Left cardiac atrium (tissue), 4 donors: ENCODE measurements around the gene TRPC4AP. TPM values are rescaled to one million over a fixed set of nuclear protein-coding genes. Genes with fewer than 3 reads are reported as not detected.

Experiments used
- ATAC-seq, 2 donors: fragments of 200-7000 bp; cut with Tn5 transposase; one replicate each; pipeline ENCODE4 v1.9.1; 2020; ENCODE audit warnings: mild to moderate bottlenecking in 2 of 2, moderate library complexity in 2 of 2
- DNase-seq: peaks from one replicate; pipeline ENCODE4 v3.0.0-alpha.2; 2020
- intact Hi-C, 2 donors: fragments of 100-400 bp; cut with DNase I; formaldehyde crosslinking; loops; one replicate each; pipeline versions ENCODE4 v1.14.1 to v1.15.1; 2022 to 2023
- total RNA-seq, 2 donors: library from RNA; stranded (reverse); fragmentation: NEBNext Ultra II Directional; extraction: Animal tissue kit (Norgen Biotek cat#: 25700); gene quantifications; one replicate each; pipeline ENCODE4 v1.2.1, GENCODE V29; 2021
- donor health status: DM: no; HTN: yes; CAD: no.
- donor health status: DM: no; HTN: yes; CAD: no; lungs with severe emphysema.
- donor health status: DM: yes; HTN: yes; CAD: no.
- donor health status: Dilated cardiomyopathy.

TRPC4AP gene
- total RNA-seq, 2 donors from 2014 or later, result 32.6 to 47.1 TPM

GRCh38 chr20:34983089-34983820 is 109.4 kb downstream of the TRPC4AP start:
- no peak for ATAC-seq
- intact Hi-C loops, result no loop called here
- peak; percentile 20 for DNase-seq

DNA sequence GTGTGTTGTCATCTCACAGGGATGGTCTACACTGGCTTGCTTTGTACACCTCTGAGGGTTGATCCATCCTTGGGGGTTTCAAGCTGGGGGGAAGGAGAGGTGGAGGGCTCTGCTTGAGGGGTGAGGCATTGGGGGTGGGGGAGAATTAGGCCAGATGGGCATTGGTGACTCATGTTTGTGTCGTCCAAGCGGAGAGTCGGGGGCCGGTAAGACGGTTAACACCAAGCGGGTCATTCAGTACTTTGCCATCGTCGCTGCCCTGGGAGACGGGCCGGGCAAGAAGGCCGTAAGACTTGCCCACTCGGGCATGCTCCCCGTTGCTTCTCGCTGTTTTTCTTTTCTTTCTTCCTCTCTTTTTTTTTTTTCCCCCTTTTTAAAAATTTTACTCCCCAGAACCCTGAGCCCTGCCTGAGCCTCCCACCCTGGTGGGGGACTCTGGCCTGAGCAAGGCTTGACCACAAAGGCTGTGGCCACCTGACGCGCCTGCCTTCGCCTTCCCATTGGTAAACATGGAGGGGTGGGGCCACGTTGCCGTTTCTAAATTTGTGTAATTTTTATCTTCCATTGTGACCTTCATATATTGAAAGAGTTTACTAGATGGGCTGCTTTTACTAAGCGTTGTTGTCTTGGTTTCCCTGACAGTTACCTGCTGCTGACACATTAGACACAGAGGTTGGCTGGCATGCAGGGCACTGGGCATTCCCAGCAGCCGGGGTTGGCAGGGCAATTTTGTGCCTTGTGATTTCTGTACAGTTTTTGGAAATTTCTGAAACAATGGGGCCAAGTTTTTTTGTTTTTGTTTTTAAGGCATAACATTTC is 110.1 kb downstream of the TRPC4AP start:
- intact Hi-C loops, result no loop called here
- ATAC-seq (no peak), DNase-seq (peak; percentile 21)

DNA sequence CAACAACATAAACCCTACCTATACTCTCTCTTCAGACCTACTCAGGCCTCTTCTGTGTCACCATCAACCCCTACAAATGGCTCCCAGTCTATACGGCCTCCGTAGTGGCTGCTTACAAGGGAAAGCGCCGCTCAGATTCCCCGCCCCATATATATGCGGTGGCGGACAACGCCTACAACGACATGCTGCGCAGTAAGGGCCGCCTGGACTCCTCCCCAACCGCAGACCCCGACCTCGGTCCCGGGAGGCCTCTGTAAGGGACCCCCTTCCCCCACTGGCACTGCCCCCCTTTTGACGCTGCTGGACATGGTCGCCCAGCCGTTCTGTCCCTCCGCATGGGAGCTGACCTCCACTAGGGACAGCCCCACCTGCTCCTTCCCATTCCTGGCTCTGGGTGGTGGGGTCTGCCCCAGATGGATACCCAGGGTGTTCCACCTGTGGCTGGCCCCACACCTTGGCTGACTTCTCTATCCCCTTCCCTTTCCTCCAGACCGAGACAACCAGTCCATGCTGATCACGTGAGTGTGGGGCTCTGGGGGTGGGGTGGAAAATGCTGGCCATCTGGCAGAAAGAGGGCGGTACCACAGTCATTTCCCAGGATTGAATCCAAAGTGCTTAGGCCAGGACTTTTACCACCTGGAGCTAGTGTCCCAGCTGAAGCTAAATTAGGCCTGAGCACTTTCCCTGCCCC is 111.9 kb downstream of the TRPC4AP start:
- ATAC-seq (peak in 1 of 2 donors; percentile 2), DNase-seq (peak; percentile 29)
- intact Hi-C loops, result no loop called here

GRCh38 chr20:34979366-34980153 is 113.0 kb downstream of the TRPC4AP start:
- intact Hi-C loops, result no loop called here
- DNase-seq, result peak; percentile 63
- ATAC-seq, result peak; percentile 49 to 65

GRCh38 chr20:34978092-34978744 is 114.4 kb downstream of the TRPC4AP start:
- intact Hi-C loops, result no loop called here
- DNase-seq, result peak; percentile 30
- peak; percentile 61 to 63 for ATAC-seq

DNA sequence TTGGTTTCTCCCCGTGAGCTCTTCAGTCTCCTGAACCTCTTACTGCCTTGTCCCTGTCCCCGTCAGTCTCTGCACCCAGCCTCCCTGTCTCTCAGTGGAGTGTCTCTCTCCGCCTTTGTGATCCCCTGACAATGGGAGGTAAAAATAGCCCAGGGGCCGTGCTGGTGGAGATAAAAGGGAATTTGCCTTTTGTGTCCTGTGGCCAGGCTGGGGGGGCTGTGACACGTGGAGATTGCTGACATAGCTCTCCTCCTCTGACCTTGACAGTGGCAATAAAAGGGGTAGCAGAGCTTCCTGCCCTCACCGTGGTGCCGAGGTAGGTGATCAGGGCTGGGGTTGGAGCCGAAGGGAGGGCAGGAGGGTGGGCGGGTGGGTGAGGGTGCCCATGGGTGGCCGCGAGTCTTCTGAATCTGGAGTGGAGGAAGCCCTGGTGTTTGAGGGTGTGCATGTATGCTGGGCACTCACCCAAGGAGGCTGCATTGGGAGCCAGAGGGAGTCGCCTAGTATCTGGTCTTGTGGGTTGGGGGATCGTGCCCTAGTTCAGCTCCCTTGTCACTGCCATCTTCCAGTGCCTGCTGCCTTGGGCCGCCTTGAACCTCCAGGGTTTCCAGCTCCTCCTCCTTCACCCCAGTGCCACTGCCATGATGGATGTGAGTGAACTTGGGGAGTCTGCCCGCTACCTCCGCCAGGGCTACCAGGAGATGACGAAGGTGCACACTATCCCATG is 115.1 kb downstream of the TRPC4AP start:
- intact Hi-C loops, result no loop called here
- ATAC-seq (peak; percentile 48 to 55), DNase-seq (peak; percentile 58)

- intact Hi-C loops, result no loop called here
- ATAC-seq (no peak), DNase-seq (no peak)
These were observed 116.3 kb downstream of the TRPC4AP start for GRCh38 chr20:34976286-34976685.

DNA sequence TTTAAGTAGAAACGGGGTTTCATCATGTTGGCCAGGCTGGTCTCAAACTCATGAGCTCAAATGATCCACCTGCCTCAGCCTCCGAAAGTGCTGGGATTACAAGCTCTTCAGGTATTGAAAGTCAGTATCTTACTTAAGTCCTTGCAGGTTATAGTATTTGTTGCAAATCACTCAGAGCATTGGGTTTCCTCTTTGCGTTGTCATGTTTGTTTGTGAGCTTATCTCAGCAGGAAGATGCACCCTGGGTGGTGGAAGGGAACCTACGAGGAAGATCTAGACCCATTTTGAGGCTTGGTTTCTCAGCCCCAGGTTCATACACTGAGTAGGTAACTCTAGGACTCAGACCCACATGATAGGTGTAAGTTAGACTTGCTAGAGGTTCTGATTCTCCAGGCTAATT is 118.4 kb downstream of the TRPC4AP start:
- ATAC-seq (no peak), DNase-seq (no peak)
- intact Hi-C loops, result no loop called here

DNA sequence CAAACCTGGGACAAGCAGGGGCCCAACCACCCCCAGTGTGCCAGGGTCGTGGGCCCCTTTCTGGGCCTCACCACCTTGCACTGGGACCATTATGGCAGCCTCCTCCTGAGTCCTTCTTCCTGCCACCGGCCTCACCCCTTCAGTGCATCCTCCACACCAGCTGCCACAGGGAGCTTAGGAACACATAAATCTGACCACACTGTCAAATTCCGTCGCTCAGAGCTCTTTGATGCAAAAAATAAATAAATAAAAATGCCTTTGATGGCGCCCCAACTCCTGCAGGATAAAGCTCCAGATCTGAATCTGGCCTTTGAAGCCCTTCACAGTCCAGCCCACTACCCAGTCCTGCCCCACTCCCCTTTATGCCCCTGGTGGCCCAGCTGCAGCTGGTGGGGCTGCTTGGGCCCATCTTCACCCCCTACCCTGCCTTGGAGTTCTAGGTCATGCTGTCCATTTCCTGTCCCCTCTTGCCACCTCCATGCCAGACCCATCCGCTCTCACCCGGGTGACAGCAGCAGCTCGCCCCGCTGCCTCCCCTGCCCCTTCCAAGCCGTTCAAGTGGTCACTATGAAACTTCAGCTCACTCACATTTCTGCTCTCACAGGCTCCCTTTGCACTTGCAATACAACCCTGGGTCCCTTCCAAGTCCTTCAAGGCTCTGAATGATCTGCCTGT is 120.9 kb downstream of the TRPC4AP start:
- DNase-seq (no peak), ATAC-seq (no peak)
- intact Hi-C loops, result no loop called here

DNA sequence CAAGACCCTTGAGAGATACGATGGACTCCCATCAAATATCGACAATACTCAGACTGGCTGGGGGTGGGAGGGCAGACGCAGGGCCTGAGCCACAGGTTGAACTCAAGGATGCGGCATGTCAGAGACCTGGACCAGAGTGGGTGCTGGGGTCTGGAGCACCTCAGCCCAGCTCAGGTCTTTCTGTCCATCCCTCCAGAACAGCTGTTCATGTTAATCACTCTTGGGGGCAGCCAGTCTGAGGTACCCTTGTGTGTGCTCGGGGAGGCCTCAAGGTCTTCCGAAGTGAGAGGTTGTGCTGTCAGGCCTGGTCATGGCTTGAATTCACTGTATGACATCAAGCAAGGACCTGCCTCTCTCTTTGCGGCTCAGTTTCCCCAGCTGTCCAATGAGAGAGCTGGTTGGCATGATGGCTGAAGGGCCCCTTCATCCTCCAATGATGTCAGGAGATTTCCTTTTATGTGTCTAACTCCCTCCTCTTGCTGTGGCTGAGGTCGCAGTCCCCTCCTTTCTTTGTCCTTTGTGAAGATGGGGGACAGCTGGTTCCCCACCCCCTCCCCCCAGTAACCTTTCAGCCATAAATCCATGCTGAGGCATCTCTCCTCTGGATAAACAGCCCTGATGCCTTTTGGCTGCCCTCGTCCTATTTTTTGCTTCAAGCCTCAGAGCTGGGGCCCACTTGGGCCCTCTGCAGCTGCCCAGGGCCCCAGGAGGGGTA is 121.6 kb downstream of the TRPC4AP start:
- intact Hi-C loops, result no loop called here
- ATAC-seq (no peak), DNase-seq (no peak)

GRCh38 chr20:34970193-34970840 is 122.3 kb downstream of the TRPC4AP start:
- peak in 1 of 2 donors; percentile 21 for ATAC-seq
- intact Hi-C loops, result no loop called here
- no peak for DNase-seq

DNA sequence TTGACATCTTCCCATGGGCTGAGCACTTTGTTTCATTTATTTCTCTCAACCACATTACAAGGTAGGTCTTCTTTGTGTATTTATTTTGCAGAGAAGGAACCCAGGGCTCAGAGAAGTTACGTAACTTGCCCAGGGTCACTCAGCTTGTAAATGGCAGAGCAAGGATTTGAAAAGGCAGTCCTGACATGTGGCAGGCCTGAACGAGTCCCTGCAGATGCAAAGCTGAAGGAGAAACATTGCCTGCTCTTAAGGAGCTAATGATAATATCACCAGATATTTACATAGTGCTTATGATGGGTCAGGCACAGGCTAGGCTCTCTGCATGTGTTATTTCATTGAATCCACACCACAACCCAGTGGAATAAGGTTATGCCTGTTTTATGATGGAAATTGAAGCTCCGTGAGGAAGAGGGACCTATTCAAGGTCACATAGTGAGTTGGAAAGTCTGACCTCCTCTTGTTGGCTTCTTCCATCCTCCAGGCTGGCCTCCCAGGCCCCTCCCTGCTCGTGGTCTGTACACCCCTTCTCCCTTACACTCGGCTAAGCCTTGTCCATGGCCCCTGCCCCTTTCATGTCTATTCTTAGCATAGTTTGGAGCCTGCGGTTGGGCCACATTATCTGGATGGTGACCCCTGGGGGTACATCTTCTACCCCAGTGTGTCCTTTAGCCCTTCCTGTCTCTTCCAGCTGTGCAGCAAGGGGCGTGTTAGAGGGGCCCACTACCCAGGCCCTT is 124.4 kb downstream of the TRPC4AP start:
- DNase-seq (no peak), ATAC-seq (peak in 1 of 2 donors; percentile 7)
- intact Hi-C loops, result no loop called here

- intact Hi-C loops, result no loop called here
These were observed 125.2 kb downstream of the TRPC4AP start for GRCh38 chr20:34967421-34967820.

DNA sequence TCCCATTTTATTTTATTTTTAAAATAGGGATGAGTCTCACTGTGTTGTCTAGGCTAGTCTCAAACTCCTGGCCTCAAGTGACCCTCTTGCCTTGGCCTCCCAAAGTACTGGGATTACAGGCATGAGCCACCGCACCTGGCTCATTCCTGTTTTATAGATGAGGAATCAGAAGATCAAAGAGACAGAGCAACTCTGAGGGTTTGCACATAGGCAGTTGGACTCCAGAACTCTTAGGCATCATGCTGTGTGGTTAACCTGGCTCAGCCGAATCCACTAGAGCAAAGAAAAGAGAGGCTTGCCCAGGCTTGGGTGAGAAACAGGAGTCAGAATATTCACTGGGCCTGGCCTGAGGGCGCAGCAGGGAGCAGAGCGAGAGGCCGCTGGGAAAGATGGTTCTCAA is 127.6 kb downstream of the TRPC4AP start:
- intact Hi-C loops, result no loop called here
- DNase-seq (no peak), ATAC-seq (no peak)

More at GRCh38 chr20:34967421-34967820, 125.2 kb downstream of the TRPC4AP start:
- no peak for ATAC-seq
- no peak for DNase-seq

DNA sequence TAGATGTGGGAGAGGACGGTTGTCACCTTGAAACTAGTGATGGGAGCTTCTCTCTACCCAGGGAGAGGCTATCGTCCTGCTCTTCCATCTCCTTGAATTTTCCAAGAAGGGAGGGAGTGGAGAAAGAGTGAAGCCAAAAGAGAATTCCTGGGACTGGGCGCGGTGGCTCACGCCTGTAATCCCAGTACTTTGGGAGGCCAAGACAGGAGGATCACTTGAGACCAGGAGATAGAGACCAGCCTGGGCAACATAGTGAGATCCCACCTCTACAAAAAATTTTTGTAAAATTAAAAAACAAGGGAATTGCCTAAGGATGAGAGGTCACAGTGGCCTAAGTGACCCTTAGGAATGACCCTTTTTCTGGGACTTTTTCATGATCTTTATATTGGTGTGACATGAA is 128.1 kb downstream of the TRPC4AP start:
- DNase-seq, result no peak
- no peak for ATAC-seq
- intact Hi-C loops, result no loop called here
